Measurements from ENCODE around the gene SRC.

Gene SRC

GRCh38 chr20:37418591-37419109 is 72.7 kb downstream of the SRC start:
- peaks cover 38% of the 10 kb centered on the region for H3K27me3 Mint-ChIP-seq
- H3K4me1 Mint-ChIP-seq (ENCODE audit: low read depth): no peaks in the 10 kb centered on the region
- H3K27ac Mint-ChIP-seq: no peak overlapping the region
- no peaks in the 10 kb centered on the region for H3K9me3 Mint-ChIP-seq
- intact Hi-C loops (cut with micrococcal nuclease): no loop called here
- H3K36me3 Mint-ChIP-seq (ENCODE audit: low read depth): no peaks in the 10 kb centered on the region
- H3K4me3 Mint-ChIP-seq: no peak overlapping the region

GRCh38 chr20:37419307-37419706 is 73.4 kb downstream of the SRC start:
- Mint-ChIP-seq H3K36me3 (ENCODE audit: low read depth) (no peaks in the 10 kb centered on the region), H3K4me1 (ENCODE audit: low read depth) (no peaks in the 10 kb centered on the region), H3K4me3 (no peak overlapping the region), H3K27me3 (peaks cover 44% of the 10 kb centered on the region), H3K9me3 (no peaks in the 10 kb centered on the region), H3K27ac (no peak overlapping the region)
- intact Hi-C loops (cut with micrococcal nuclease): no loop called here

GRCh38 chr20:37419774-37420542 is 74.0 kb downstream of the SRC start:
- no peak overlapping the region for H3K4me3 Mint-ChIP-seq
- intact Hi-C loops (cut with micrococcal nuclease): no loop called here

GRCh38 chr20:37420610-37421009 is 74.7 kb downstream of the SRC start:
- no peaks in the 10 kb centered on the region for H3K9me3 Mint-ChIP-seq
- peaks cover 44% of the 10 kb centered on the region for H3K27me3 Mint-ChIP-seq
- H3K27ac Mint-ChIP-seq: no peak overlapping the region
- H3K4me1 Mint-ChIP-seq (ENCODE audit: low read depth): no peaks in the 10 kb centered on the region
- H3K36me3 Mint-ChIP-seq (ENCODE audit: low read depth): no peaks in the 10 kb centered on the region
- intact Hi-C loops (cut with micrococcal nuclease): no loop called here
- no peak overlapping the region for H3K4me3 Mint-ChIP-seq

More at GRCh38 chr20:37419774-37420542, 74.0 kb downstream of the SRC start:
- H3K4me1 Mint-ChIP-seq (ENCODE audit: low read depth): no peaks in the 10 kb centered on the region
- no peaks in the 10 kb centered on the region for H3K36me3 Mint-ChIP-seq (ENCODE audit: low read depth)
- no peaks in the 10 kb centered on the region for H3K9me3 Mint-ChIP-seq
- H3K27ac Mint-ChIP-seq: no peak overlapping the region
- H3K27me3 Mint-ChIP-seq: peaks cover 44% of the 10 kb centered on the region

GRCh38 chr20:37421060-37421905 is 75.3 kb downstream of the SRC start:
- H3K9me3 Mint-ChIP-seq: no peaks in the 10 kb centered on the region
- intact Hi-C loops (cut with micrococcal nuclease): no loop called here

GRCh38 chr20:37421988-37422387 is 76.0 kb downstream of the SRC start:
- H3K4me1 Mint-ChIP-seq (ENCODE audit: low read depth): no peaks in the 10 kb centered on the region
- no peaks in the 10 kb centered on the region for H3K9me3 Mint-ChIP-seq
- no peaks in the 10 kb centered on the region for H3K36me3 Mint-ChIP-seq (ENCODE audit: low read depth)
- intact Hi-C loops (cut with micrococcal nuclease): no loop called here
- peaks cover 44% of the 10 kb centered on the region for H3K27me3 Mint-ChIP-seq
- H3K27ac Mint-ChIP-seq: no peak overlapping the region
- no peak overlapping the region for H3K4me3 Mint-ChIP-seq

More at GRCh38 chr20:37421060-37421905, 75.3 kb downstream of the SRC start:
- Mint-ChIP-seq H3K27ac (no peak overlapping the region), H3K4me3 (no peak overlapping the region), H3K36me3 (ENCODE audit: low read depth) (no peaks in the 10 kb centered on the region), H3K4me1 (ENCODE audit: low read depth) (no peaks in the 10 kb centered on the region), H3K27me3 (peaks cover 44% of the 10 kb centered on the region)

GRCh38 chr20:37422791-37423286 is 76.9 kb downstream of the SRC start:
- Mint-ChIP-seq H3K27me3 (peaks cover 41% of the 10 kb centered on the region), H3K4me3 (no peak overlapping the region), H3K36me3 (ENCODE audit: low read depth) (no peaks in the 10 kb centered on the region), H3K4me1 (ENCODE audit: low read depth) (no peaks in the 10 kb centered on the region), H3K27ac (no peak overlapping the region), H3K9me3 (no peaks in the 10 kb centered on the region)
- intact Hi-C loops (cut with micrococcal nuclease): no loop called here

- Mint-ChIP-seq H3K27me3 (peaks cover 41% of the 10 kb centered on the region), H3K27ac (no peak overlapping the region), H3K4me1 (ENCODE audit: low read depth) (no peaks in the 10 kb centered on the region), H3K9me3 (no peaks in the 10 kb centered on the region), H3K36me3 (ENCODE audit: low read depth) (no peaks in the 10 kb centered on the region), H3K4me3 (no peak overlapping the region)
- intact Hi-C loops (cut with micrococcal nuclease): no loop called here
Observed at GRCh38 chr20:37423545-37423944, 77.6 kb downstream of the SRC start.

GRCh38 chr20:37424062-37424851 is 78.3 kb downstream of the SRC start:
- no peak overlapping the region for H3K27ac Mint-ChIP-seq
- no peaks in the 10 kb centered on the region for H3K4me1 Mint-ChIP-seq (ENCODE audit: low read depth)
- intact Hi-C loops (cut with micrococcal nuclease): no loop called here
- no peak overlapping the region for H3K4me3 Mint-ChIP-seq
- no peaks in the 10 kb centered on the region for H3K36me3 Mint-ChIP-seq (ENCODE audit: low read depth)
- peaks cover 41% of the 10 kb centered on the region for H3K27me3 Mint-ChIP-seq
- no peaks in the 10 kb centered on the region for H3K9me3 Mint-ChIP-seq

- intact Hi-C loops (cut with micrococcal nuclease): no loop called here
- H3K27ac Mint-ChIP-seq: no peak overlapping the region
- H3K27me3 Mint-ChIP-seq: peaks cover 38% of the 10 kb centered on the region
- no peaks in the 10 kb centered on the region for H3K9me3 Mint-ChIP-seq
- no peak overlapping the region for H3K4me3 Mint-ChIP-seq
- H3K36me3 Mint-ChIP-seq (ENCODE audit: low read depth): no peaks in the 10 kb centered on the region
- H3K4me1 Mint-ChIP-seq (ENCODE audit: low read depth): no peaks in the 10 kb centered on the region
Observed at GRCh38 chr20:37425103-37425625, 79.2 kb downstream of the SRC start.

- no peaks in the 10 kb centered on the region for H3K36me3 Mint-ChIP-seq (ENCODE audit: low read depth)
- no peak overlapping the region for H3K27ac Mint-ChIP-seq
- H3K27me3 Mint-ChIP-seq: peaks cover 31% of the 10 kb centered on the region
- H3K4me3 Mint-ChIP-seq: no peak overlapping the region
- H3K9me3 Mint-ChIP-seq: no peaks in the 10 kb centered on the region
- H3K4me1 Mint-ChIP-seq (ENCODE audit: low read depth): no peaks in the 10 kb centered on the region
- intact Hi-C loops (cut with micrococcal nuclease): no loop called here
Observed at GRCh38 chr20:37426106-37426505, 80.2 kb downstream of the SRC start.

- Mint-ChIP-seq H3K27me3 (peaks cover 22% of the 10 kb centered on the region), H3K4me3 (no peak overlapping the region), H3K4me1 (ENCODE audit: low read depth) (no peaks in the 10 kb centered on the region), H3K9me3 (no peaks in the 10 kb centered on the region), H3K36me3 (ENCODE audit: low read depth) (no peaks in the 10 kb centered on the region), H3K27ac (no peak overlapping the region)
- intact Hi-C loops (cut with micrococcal nuclease): no loop called here
Observed at GRCh38 chr20:37426978-37427377, 81.0 kb downstream of the SRC start.

- H3K9me3 Mint-ChIP-seq: no peaks in the 10 kb centered on the region
- peaks cover 3% of the 10 kb centered on the region for H3K27me3 Mint-ChIP-seq
- H3K36me3 Mint-ChIP-seq (ENCODE audit: low read depth): no peaks in the 10 kb centered on the region
- H3K4me1 Mint-ChIP-seq (ENCODE audit: low read depth): no peaks in the 10 kb centered on the region
- no peak overlapping the region for H3K4me3 Mint-ChIP-seq
- intact Hi-C loops (cut with micrococcal nuclease): no loop called here
- H3K27ac Mint-ChIP-seq: no peak overlapping the region
Observed at GRCh38 chr20:37430044-37430443, 84.1 kb downstream of the SRC start.

Measured in dendritic cell treated with granulocyte-macrophage colony-stimulating factor and Interleukin-4, amounts not matched to agents 40 ng/mL and 50 ng/mL, for 4 days (primary cell).